Peyer's patch (tissue), 4 donors: ENCODE data around the gene DPYD.

ENCODE experiments used
- CTCF ChIP-seq, 6 experiments: fragments of 450-650 bp in 4 of 6; fragments of 200-600 bp in 2 of 6; sonication (generic) in 1 of 6; IDR thresholded peaks; one replicate each; pipeline ENCODE4 v1.5.1; 2017 to 2019; ENCODE audit warnings: antibody characterized with exemption in 6 of 6, mild to moderate bottlenecking in 3 of 6, moderate library complexity in 1 of 6
- POLR2A ChIP-seq, 2 donors: fragments of 450-650 bp; IDR thresholded peaks; one replicate each; pipeline ENCODE4 v1.5.1; 2017; ENCODE audit warnings: antibody characterized with exemption in 2 of 2, mild to moderate bottlenecking in 2 of 2, moderate library complexity in 2 of 2

GRCh38 chr1:97094247-97094972 lies 826.4 kb downstream of the DPYD start:
- TF ChIP-seq POLR2A (IDR thresholded peaks at IDR 0.05) (no peak), CTCF (IDR thresholded peaks at IDR 0.05) (no peak)
